HG03378 (cell line): ENCODE results near the gene NLGN1.
"Not testable (repeated sequence)": the region's sequence is repeated elsewhere in the genome, so short reads cannot be mapped to it uniquely, and the experiment has no call there.

Experiments used
- ATAC-seq: cut with Tn5 transposase; IDR thresholded peaks from one replicate; pipeline ENCODE4 v1.9.1; 2021; ENCODE audit warnings: mild to moderate bottlenecking, moderate library complexity; ENCODE audit not compliant: unreplicated experiment

NLGN1 gene

GRCh38 chr3:173397161-173398110, at the start of gene NLGN1:
Gene NLGN1 (plus strand): TSS chr3:173397744.
- ATAC-seq = no peak

- no peak for ATAC-seq
Observed at GRCh38 chr3:173351886-173352285, 45.7 kb upstream of the NLGN1 start.

- not testable (repeated sequence) for ATAC-seq
Observed at GRCh38 chr3:173353137-173353536, 44.4 kb upstream of the NLGN1 start.

- no peak for ATAC-seq
Observed at GRCh38 chr3:173354124-173354523, 43.4 kb upstream of the NLGN1 start.

- ATAC-seq = no peak
Observed at GRCh38 chr3:173371848-173372487, 25.6 kb upstream of the NLGN1 start.

- ATAC-seq = no peak
Observed at GRCh38 chr3:173380681-173381080, 16.9 kb upstream of the NLGN1 start.

GRCh38 chr3:173381936-173382335, 15.6 kb upstream of the NLGN1 start:
- ATAC-seq = not testable (repeated sequence)

- peak; percentile 43 for ATAC-seq
Observed at GRCh38 chr3:173395073-173395411, 2.5 kb upstream of the NLGN1 start.

GRCh38 chr3:173395412-173396181, 1.9 kb upstream of the NLGN1 start:
- peak; percentile 91 for ATAC-seq

GRCh38 chr3:173396191-173397041, 1.1 kb upstream of the NLGN1 start:
- ATAC-seq = no peak

- no peak for ATAC-seq
Observed at GRCh38 chr3:173398111-173398479, 551 bp downstream of the NLGN1 start.

- ATAC-seq = no peak
Observed at GRCh38 chr3:173399044-173399443, 1.5 kb downstream of the NLGN1 start.

GRCh38 chr3:173401369-173401768, 3.8 kb downstream of the NLGN1 start:
- ATAC-seq = no peak

GRCh38 chr3:173402656-173403055, 5.1 kb downstream of the NLGN1 start:
- no peak for ATAC-seq

- no peak for ATAC-seq
Observed at GRCh38 chr3:173403376-173403775, 5.8 kb downstream of the NLGN1 start.

- no peak for ATAC-seq
Observed at GRCh38 chr3:173404156-173404555, 6.6 kb downstream of the NLGN1 start.

- ATAC-seq = no peak
Observed at GRCh38 chr3:173410436-173410835, 12.9 kb downstream of the NLGN1 start.

- ATAC-seq = no peak
Observed at GRCh38 chr3:173410849-173411248, 13.3 kb downstream of the NLGN1 start.

GRCh38 chr3:173411375-173411973, 13.9 kb downstream of the NLGN1 start:
- no peak for ATAC-seq

- ATAC-seq = no peak
Observed at GRCh38 chr3:173416070-173416469, 18.5 kb downstream of the NLGN1 start.
